H9 (cell line): Measurements from ENCODE around the gene DEGS2. TPM values are rescaled to one million over a fixed set of nuclear protein-coding genes. Genes with fewer than 3 reads are reported as not detected.

Experiments used
- DNase-seq: peaks from one replicate; pipeline ENCODE4 v3.0.0-alpha.2; 2017
- H2AFZ ChIP-seq: one replicate; pipeline ENCODE4 v1.6.1; 2013; ENCODE audit warnings: mild to moderate bottlenecking, low read length, control low read depth, moderate library complexity
- H2AK5ac ChIP-seq: 2 replicates; pipeline ENCODE4 v1.6.1; 2013; ENCODE audit warnings: low read length, control low read depth, mixed read lengths; ENCODE audit not compliant: insufficient read length
- H2BK120ac ChIP-seq: one replicate; pipeline ENCODE4 v1.6.1; 2013; ENCODE audit warnings: low read depth, mild to moderate bottlenecking, low read length, control low read depth, inconsistent platforms; ENCODE audit not compliant: poor library complexity, severe bottlenecking
- H2BK12ac ChIP-seq: 2 replicates; pipeline ENCODE4 v1.6.1; 2013; ENCODE audit warnings: low read length, control low read depth, mixed read lengths, low read depth; ENCODE audit not compliant: insufficient read length
- H2BK15ac ChIP-seq: 2 replicates; pipeline ENCODE4 v1.6.1; 2013; ENCODE audit warnings: low read depth, low read length, control low read depth
- H2BK20ac ChIP-seq: one replicate; pipeline ENCODE4 v1.6.1; 2013; ENCODE audit warnings: low read depth, mild to moderate bottlenecking, low read length, control low read depth, inconsistent platforms; ENCODE audit not compliant: poor library complexity, severe bottlenecking
- H2BK5ac ChIP-seq: 2 replicates; pipeline ENCODE4 v1.6.1; 2013; ENCODE audit warnings: low read length, control low read depth, mixed read lengths; ENCODE audit not compliant: insufficient read length
- H3K14ac ChIP-seq: 2 replicates; pipeline ENCODE4 v1.6.1; 2013; ENCODE audit warnings: low read length, control low read depth; ENCODE audit not compliant: insufficient read depth
- H3K18ac ChIP-seq: 2 replicates; pipeline ENCODE4 v1.6.1; 2013; ENCODE audit warnings: low read depth, mild to moderate bottlenecking, mixed read lengths, low read length, control low read depth; ENCODE audit not compliant: insufficient read length
- H3K23ac ChIP-seq: 2 replicates; pipeline ENCODE4 v1.6.1; 2013; ENCODE audit warnings: low read length, control low read depth, mixed read lengths, low read depth; ENCODE audit not compliant: insufficient read length
- H3K23me2 ChIP-seq: 2 replicates; pipeline ENCODE4 v1.6.1; 2013; ENCODE audit warnings: low read depth, mild to moderate bottlenecking, mixed read lengths, low read length, control low read depth; ENCODE audit not compliant: insufficient read length, poor library complexity, severe bottlenecking
- H3K27ac ChIP-seq: 2 replicates; pipeline ENCODE4 v1.5.1; 2013; ENCODE audit warnings: low read length, control low read depth, mixed read lengths, low read depth; ENCODE audit not compliant: insufficient read length
- H3K27me3 ChIP-seq: 2 replicates; pipeline ENCODE4 v1.6.1; 2013; ENCODE audit warnings: low read length, control low read depth, inconsistent platforms; ENCODE audit not compliant: insufficient read depth
- H3K4ac ChIP-seq: 2 replicates; pipeline ENCODE4 v1.6.1; 2013; ENCODE audit warnings: low read depth, mild to moderate bottlenecking, control low read depth, inconsistent platforms, low read length, moderate library complexity
- H3K4me1 ChIP-seq: 2 replicates; pipeline ENCODE4 v1.6.1; 2013; ENCODE audit warnings: low read length, control low read depth, inconsistent platforms; ENCODE audit not compliant: insufficient read depth
- H3K4me2 ChIP-seq: 2 replicates; pipeline ENCODE4 v1.6.1; 2013; ENCODE audit warnings: low read length, control low read depth, mixed read lengths; ENCODE audit not compliant: insufficient read length, insufficient read depth
- H3K56ac ChIP-seq: 2 replicates; pipeline ENCODE4 v1.6.1; 2013; ENCODE audit warnings: low read depth, mild to moderate bottlenecking, mixed read lengths, low read length, control low read depth; ENCODE audit not compliant: insufficient read length
- H3K79me1 ChIP-seq: 2 replicates; pipeline ENCODE4 v1.6.1; 2013; ENCODE audit warnings: low read depth, mild to moderate bottlenecking, moderate library complexity, low read length, control low read depth, inconsistent platforms; ENCODE audit not compliant: insufficient read depth, poor library complexity, severe bottlenecking
- H3K79me2 ChIP-seq: 2 replicates; pipeline ENCODE4 v1.6.1; 2013; ENCODE audit warnings: low read length, control low read depth, inconsistent platforms; ENCODE audit not compliant: insufficient read depth
- H3K9ac ChIP-seq: 2 replicates; pipeline ENCODE4 v1.6.1; 2013; ENCODE audit warnings: low read length, control low read depth, mixed read lengths; ENCODE audit not compliant: insufficient read length; ENCODE audit errors: extremely low read depth
- H3K9me3 ChIP-seq: one replicate; pipeline ENCODE4 v1.6.1; 2013; ENCODE audit warnings: low read depth, low read length, inconsistent platforms; ENCODE audit not compliant: control insufficient read depth
- H3T11ph ChIP-seq: one replicate; pipeline ENCODE4 v1.6.1; 2013; ENCODE audit warnings: mild to moderate bottlenecking, low read length, control low read depth, inconsistent platforms
- H4K20me1 ChIP-seq: one replicate; pipeline ENCODE4 v1.6.1; 2013; ENCODE audit not compliant: control insufficient read depth, insufficient read length, insufficient read depth
- H4K5ac ChIP-seq: 2 replicates; pipeline ENCODE4 v1.6.1; 2013; ENCODE audit warnings: low read depth, mild to moderate bottlenecking, mixed read lengths, low read length, control low read depth; ENCODE audit not compliant: insufficient read length
- H4K8ac ChIP-seq: replicated peaks from 2 replicates; pipeline ENCODE4 v1.6.1; 2013; ENCODE audit warnings: low read length, control low read depth, mixed read lengths, low read depth; ENCODE audit not compliant: insufficient read length
- H4K91ac ChIP-seq: 2 replicates; pipeline ENCODE4 v1.6.1; 2013; ENCODE audit warnings: low read depth, mild to moderate bottlenecking, moderate library complexity, mixed read lengths, low read length, control low read depth; ENCODE audit not compliant: insufficient read length
- H3K27ac Mint-ChIP-seq, 3 experiments: 2 replicates in 2 of 3; 3 replicates in 1 of 3; pipeline ENCODE4 v1.8.0; 2020 to 2021; ENCODE audit warnings: mixed read lengths in 3 of 3, mild to moderate bottlenecking in 1 of 3, moderate library complexity in 1 of 3
- H3K27me3 Mint-ChIP-seq: 2 replicates; pipeline ENCODE4 v1.8.0; 2021; ENCODE audit warnings: low read depth, mild to moderate bottlenecking, moderate library complexity, mixed read lengths
- H3K36me3 Mint-ChIP-seq, 3 experiments: 2 replicates in 2 of 3; 3 replicates in 1 of 3; pipeline ENCODE4 v1.8.0; 2020 to 2021; ENCODE audit warnings: low read depth in 3 of 3, mixed read lengths in 3 of 3; ENCODE audit not compliant: insufficient read depth in 1 of 3
- H3K4me1 Mint-ChIP-seq, 2 experiments: 2 replicates each; pipeline ENCODE4 v1.8.0; 2020; ENCODE audit warnings: mixed read lengths in 2 of 2
- H3K4me3 Mint-ChIP-seq, 2 experiments: 2 replicates in 1 of 2; 3 replicates in 1 of 2; pipeline ENCODE4 v1.8.0; 2020 to 2021; ENCODE audit warnings: mild to moderate bottlenecking in 2 of 2, mixed read lengths in 2 of 2, moderate library complexity in 1 of 2
- H3K9me3 Mint-ChIP-seq, 2 experiments: 2 replicates in 1 of 2; 3 replicates in 1 of 2; pipeline ENCODE4 v1.8.0; 2020; ENCODE audit warnings: mild to moderate bottlenecking in 2 of 2, mixed read lengths in 2 of 2, moderate library complexity in 1 of 2
- CTCF ChIP-seq: fragments of 200-600 bp; sonication (generic); conservative IDR thresholded peaks from 3 replicates; pipeline ENCODE4 v1.8.0; 2021; ENCODE audit warnings: antibody characterized with exemption, mild to moderate bottlenecking
- WGBS: extraction: QIAGEN DNeasy Blood & Tissue Kit; methylation state at CpG from one replicate; pipeline ENCODE4 v1.1.7; 2013; ENCODE audit warnings: missing lambda C conversion rate, low lambda C conversion rate, mixed read lengths; ENCODE audit not compliant: insufficient read length; ENCODE audit errors: extremely low coverage; 5-methylcytosine and 5-hydroxymethylcytosine counted together
- total RNA-seq: library from RNA; stranded (reverse); gene quantifications from 2 replicates; pipeline ENCODE4 v1.2.1, GENCODE V29; 2021

DEGS2 gene
- total RNA-seq, 1 experiment from 2014 or later: 0.72 TPM

DNA sequence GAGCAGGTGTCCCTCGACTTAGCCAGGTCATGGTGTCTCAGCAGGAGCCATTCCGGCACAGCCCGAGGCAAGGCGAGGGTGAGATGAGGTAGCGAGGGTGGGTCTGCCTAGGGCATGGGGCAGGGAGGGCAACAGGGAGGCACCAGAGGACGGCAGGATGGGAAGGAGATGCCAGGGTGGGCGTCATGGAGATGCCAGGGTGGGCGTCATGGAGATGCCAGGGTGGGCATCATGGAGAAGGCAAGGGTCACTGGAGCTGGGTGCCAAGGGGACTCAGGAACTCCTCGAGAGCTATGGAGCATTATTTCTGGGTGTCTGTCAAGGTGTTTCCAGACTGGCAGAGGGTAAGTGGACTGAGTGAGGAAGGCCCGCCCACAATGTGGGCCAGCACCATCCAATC lies 7.4 kb downstream of the DEGS2 start:
- Histone ChIP-seq H3T11ph (no peak overlapping the region), H3K9ac (no peak overlapping the region), H3K4ac (no peak overlapping the region), H3K79me1 (no peaks in the 10 kb centered on the region), H3K18ac (no peak overlapping the region), H2BK120ac (no peak overlapping the region), H2BK15ac (no peak overlapping the region), H4K5ac (no peak overlapping the region), H4K91ac (no peak overlapping the region), H2BK20ac (no peak overlapping the region), H3K4me2 (no peak overlapping the region), H3K56ac (no peak overlapping the region), H2BK12ac (no peak overlapping the region), H3K23ac (no peak overlapping the region), H3K4me1 (no peaks in the 10 kb centered on the region; the same call in 1 of the 2 replicates), H3K14ac (no peak overlapping the region), H3K27me3 (peaks cover 2% of the 10 kb centered on the region; the same call in 1 of the 2 replicates), H3K27ac (no peak overlapping the region), H2AFZ (no peak overlapping the region), H4K8ac (no peak overlapping the region), H3K23me2 (no peaks in the 10 kb centered on the region), H4K20me1 (no peaks in the 10 kb centered on the region), H2AK5ac (no peak overlapping the region), H3K79me2 (no peaks in the 10 kb centered on the region), H3K9me3 (no peaks in the 10 kb centered on the region), H2BK5ac (no peak overlapping the region)
- Mint-ChIP-seq H3K36me3 (peaks cover 0 to 3% (median 0%) of the 10 kb centered on the region in 3 experiments; a peak in 2 of 7 replicates), H3K4me3 (no peak overlapping the region), H3K27me3 (peaks cover 34% of the 10 kb centered on the region), H3K4me1 (peaks cover 10 to 20% of the 10 kb centered on the region in 2 experiments), H3K9me3 (peaks cover 6% of the 10 kb centered on the region in 2 experiments; a peak in 3 of 5 replicates), H3K27ac (no peak overlapping the region)
- WGBS: no CpG with 5 or more reads among the region's 10 CpGs
- TF ChIP-seq CTCF: no peak
- no peak for DNase-seq
